HG03064 (cell line): ENCODE results near the gene NDOR1.

Experiments
- ATAC-seq: cut with Tn5 transposase; IDR thresholded peaks from one replicate; pipeline ENCODE4 v1.9.1; 2021; ENCODE audit warnings: low read depth; ENCODE audit not compliant: unreplicated experiment

Gene NDOR1

GRCh38 chr9:137180491-137180890 is 25.0 kb upstream of the NDOR1 start:
- no peak for ATAC-seq

DNA sequence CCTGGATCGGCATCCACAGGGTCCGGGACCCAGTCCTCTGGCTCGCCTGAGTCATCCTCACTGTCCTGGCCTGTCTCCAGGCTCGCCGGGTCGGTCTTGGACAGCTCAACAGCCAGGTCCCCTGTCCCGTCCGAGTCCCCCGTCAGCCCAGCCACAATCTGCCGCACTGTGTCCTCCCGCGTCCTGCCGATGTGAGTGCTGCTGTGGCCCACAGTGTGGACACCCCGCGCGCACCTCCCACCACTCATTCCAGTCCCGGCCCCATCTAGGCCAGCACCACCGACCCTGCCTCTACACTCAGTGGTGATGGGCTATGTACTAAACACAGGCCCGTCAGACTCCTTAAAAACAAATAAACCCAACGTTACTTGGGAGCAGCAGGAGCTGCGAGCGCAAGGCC is 23.8 kb upstream of the NDOR1 start:
- no peak for ATAC-seq

DNA sequence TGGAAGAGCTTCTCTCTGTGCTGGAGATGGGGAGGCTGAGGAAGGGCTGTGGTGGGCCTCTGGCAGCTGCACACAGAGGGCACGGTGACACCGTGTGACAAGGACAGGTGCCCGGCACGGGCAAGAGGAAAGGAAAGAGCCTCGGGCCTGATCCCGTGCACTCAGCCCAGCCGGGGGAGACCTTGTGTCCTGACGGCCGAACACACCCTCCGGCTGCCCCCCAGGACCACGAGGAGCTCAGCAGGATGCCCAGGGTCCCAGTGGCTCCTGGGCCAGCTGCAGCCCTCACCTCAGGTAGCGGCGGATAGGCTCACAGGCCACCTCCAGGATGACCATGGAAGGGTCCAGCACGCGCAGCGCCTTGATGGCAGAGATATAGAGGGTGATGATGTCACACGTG is 22.7 kb upstream of the NDOR1 start:
- no peak for ATAC-seq

- no peak for ATAC-seq
Measured at GRCh38 chr9:137183980-137184595, 21.4 kb upstream of the NDOR1 start.

- no peak for ATAC-seq
Measured at GRCh38 chr9:137184881-137185660, 20.4 kb upstream of the NDOR1 start.

GRCh38 chr9:137185921-137186320 is 19.6 kb upstream of the NDOR1 start:
- no peak for ATAC-seq

GRCh38 chr9:137186385-137186784 is 19.1 kb upstream of the NDOR1 start:
- ATAC-seq = no peak

- ATAC-seq = no peak
Measured at GRCh38 chr9:137187386-137187785, 18.1 kb upstream of the NDOR1 start.

DNA sequence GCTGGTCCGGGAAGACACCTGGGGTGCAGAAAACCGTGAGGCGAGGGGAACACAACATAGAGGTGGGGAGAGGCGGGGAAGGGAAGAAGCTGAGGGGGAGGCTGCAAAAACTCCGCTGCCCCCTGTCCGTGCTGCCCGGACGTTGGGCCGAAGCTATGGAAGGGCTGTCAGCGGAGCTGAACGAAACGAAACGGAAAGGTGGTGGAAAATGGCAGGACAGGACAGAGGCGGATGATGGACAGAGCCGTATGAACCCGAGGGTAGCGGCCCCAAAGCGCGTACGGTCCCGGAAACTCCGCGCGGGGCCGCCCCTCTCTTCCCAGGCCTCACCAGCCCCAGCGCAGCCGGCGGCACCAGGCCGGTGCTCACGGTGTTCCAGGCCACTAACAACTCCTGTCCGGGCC is 17.4 kb upstream of the NDOR1 start:
- no peak for ATAC-seq

DNA sequence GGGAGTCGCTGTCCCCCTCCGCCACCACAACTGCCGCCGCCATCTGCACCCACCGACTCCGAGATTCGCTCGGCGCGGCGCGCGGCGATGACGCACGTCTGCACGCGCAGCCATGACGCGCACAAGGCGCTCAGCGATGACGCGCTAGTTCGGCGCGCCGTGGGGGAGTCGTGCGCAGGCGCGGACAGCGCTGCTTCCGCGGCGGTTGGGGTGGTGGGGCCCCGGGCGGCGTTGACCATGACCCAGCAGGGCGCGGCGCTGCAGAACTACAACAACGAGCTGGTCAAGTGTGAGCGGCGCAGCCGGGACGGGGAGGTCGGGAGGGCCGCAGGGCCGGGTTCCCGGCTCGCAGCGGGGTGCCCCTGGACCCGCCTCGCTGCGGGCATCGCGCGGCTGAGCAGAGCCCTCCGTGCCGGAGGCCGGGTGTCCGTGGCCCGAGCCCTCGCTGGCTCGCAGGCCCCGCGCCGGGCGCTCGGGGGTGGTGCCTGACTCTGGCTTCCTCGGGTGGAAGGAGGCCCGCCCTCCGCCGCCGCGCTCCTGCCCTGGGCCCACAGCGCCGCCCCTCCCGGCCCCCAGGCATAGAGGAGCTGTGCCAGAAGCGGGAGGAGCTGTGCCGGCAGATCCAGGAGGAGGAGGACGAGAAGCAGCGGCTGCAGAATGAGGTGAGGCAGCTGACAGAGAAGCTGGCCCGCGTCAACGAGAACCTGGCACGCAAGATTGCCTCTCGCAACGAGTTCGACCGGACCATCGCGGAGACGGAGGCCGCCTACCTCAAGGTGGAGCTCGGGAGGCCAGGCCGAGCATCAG is 16.8 kb upstream of the NDOR1 start, which contains the start of the genes ANAPC2 and SSNA1:
Gene ANAPC2 (minus strand): TSS at position 71 of the 807 bp plus-strand sequence. CDS start 28 bp downstream, at position 43.
Gene SSNA1 (plus strand): TSS at position 187 of the 807 bp plus-strand sequence. CDS start 51 bp downstream, at position 238.
- peak; percentile 60 for ATAC-seq

- ATAC-seq = no peak
Measured at GRCh38 chr9:137189297-137190295, 15.9 kb upstream of the NDOR1 start.

- ATAC-seq = no peak
Measured at GRCh38 chr9:137190315-137190856, 15.1 kb upstream of the NDOR1 start.

- ATAC-seq = no peak
Measured at GRCh38 chr9:137191245-137191644, 14.3 kb upstream of the NDOR1 start.

GRCh38 chr9:137191691-137192447 is 13.6 kb upstream of the NDOR1 start:
- no peak for ATAC-seq

DNA sequence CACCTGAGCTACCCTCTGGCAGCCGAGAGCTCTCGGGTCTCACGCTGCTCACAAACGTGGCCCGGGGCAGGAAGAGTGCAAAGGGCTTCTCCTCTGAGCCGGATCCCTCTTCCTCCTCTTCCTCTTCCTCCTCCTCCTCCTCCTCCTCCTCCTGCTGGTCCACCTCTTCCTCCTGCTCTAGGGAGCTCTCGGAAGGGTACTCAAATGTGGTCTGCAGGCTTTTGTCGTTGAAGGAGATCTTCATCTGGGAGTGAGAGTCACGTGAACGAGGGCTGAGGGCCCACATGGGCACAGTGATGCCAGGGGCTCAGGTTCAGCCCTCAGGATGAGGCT is 13.1 kb upstream of the NDOR1 start:
- ATAC-seq = no peak

DNA sequence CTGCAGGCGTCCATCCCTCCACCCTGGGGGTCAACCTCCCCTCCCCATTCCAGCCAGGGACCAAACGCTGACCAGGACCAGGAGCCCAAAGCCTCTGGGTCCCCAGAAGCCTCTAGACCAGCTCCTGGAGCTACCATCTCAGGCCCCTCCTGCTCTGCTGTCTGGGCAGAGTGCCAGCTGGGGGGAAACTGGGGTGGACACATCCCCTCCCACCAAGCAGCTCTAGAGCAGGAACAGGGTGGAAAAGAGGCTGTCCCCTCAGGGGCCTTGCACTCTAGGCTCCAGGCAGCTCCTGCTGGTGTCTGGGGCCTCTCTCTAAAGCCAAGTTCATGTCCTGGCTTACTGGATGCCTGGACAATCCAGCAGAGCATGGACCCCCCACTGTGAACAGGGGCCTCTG is 12.6 kb upstream of the NDOR1 start:
- no peak for ATAC-seq

- ATAC-seq = no peak
Measured at GRCh38 chr9:137193771-137194170, 11.7 kb upstream of the NDOR1 start.

DNA sequence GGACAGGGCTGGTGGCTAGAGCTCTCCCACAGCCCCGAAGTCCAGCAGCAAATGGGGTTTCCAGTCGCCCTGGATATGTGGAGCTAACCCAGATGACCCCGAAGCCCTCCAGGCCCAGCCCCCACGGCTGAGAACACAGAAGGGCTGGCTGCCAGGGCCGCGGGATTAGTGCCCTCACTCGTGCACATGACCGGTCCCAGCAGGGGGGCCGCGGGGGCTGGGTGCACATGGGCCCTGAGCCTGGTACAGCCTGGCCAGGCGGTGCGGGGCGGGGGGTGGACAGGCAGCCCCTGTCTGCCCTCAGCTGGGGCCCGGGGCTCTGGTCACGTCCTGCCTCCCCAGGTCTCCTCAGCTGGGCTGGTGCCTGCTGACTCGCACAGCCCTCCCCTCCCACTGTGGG is 11.1 kb upstream of the NDOR1 start:
- ATAC-seq = no peak

DNA sequence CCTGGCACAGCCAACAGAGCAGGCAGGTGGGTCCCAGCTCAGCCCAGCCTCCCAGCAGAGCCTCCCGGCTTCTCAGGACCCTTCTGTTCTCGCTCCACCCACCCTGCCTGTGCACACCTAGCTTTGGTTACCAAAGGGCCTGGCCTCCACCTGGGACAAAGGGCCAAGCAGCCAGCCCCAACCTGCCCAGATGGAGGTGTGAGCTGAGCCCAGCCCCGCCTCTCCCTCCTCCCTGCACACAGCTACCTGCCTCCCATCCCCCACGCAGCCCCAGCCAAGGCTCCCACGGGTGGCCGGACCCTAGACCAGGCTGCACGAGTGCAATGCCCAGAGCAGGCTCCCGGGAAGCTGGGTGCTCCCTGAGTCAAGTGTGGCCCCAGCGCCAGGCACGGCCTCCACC is 10.6 kb upstream of the NDOR1 start:
- no peak for ATAC-seq
